ENCODE results near the gene KIF3A.

- TF ChIP-seq CTCF (IDR thresholded peaks at IDR 0.05) (no peak), POLR2A (IDR thresholded peaks at IDR 0.05) (no peak)
These were observed 74.2 kb downstream of the KIF3A start for GRCh38 chr5:132662925-132663770.

All from esophagus squamous epithelium (tissue), 4 donors.